Activated B cell treated with CpG ODN at 0.5 μM for 24 hours (primary cell): ENCODE data around the gene ONECUT3. TPM values are rescaled to one million over a fixed set of nuclear protein-coding genes. Genes with fewer than 3 reads are reported as not detected.

Source experiments
- ATAC-seq: fragments of 200-7000 bp; cut with Tn5 transposase; one replicate; pipeline ENCODE4 v1.10.0; 2021; ENCODE audit warnings: low read depth, mild to moderate bottlenecking, moderate library complexity
- CTCF ChIA-PET: fragments of 350-600 bp; sonication (Branson Sonifier 250); formaldehyde crosslinking; loops from one replicate; lab custom pipeline; 2021; ENCODE audit warnings: antibody characterized with exemption; lab: Charles Lee
- POLR2A ChIA-PET: fragments of 350-600 bp; sonication (Branson Sonifier 250); formaldehyde crosslinking; loops from one replicate; lab custom pipeline; 2021; ENCODE audit warnings: antibody characterized with exemption; lab: Charles Lee
- DNase-seq: peaks from one replicate; pipeline ENCODE4 v3.0.0; 2022
- H3K27ac Mint-ChIP-seq: one replicate; pipeline ENCODE4 v1.8.0; 2020; ENCODE audit warnings: mixed read lengths
- H3K27me3 Mint-ChIP-seq: one replicate; pipeline ENCODE4 v1.8.0; 2021; ENCODE audit warnings: mixed read lengths
- H3K36me3 Mint-ChIP-seq: one replicate; pipeline ENCODE4 v1.8.0; 2021; ENCODE audit warnings: low read depth, mixed read lengths
- H3K4me1 Mint-ChIP-seq: one replicate; pipeline ENCODE4 v1.8.0; 2021; ENCODE audit warnings: mixed read lengths
- H3K4me3 Mint-ChIP-seq: one replicate; pipeline ENCODE4 v1.8.0; 2020; ENCODE audit warnings: mild to moderate bottlenecking, mixed read lengths
- H3K9me3 Mint-ChIP-seq: one replicate; pipeline ENCODE4 v1.8.0; 2020; ENCODE audit warnings: mixed read lengths
- intact Hi-C: fragments of 100-400 bp; cut with micrococcal nuclease; formaldehyde crosslinking; loops from one replicate; pipeline ENCODE4 v1.15.1; 2024
- total RNA-seq: library from RNA; stranded (reverse); gene quantifications from 2 replicates; pipeline ENCODE4 v1.2.3, GENCODE V29; 2022
- TF ChIP-seq, protein P1 (sequence below): fragments of 200-600 bp; IDR thresholded peaks from one replicate; pipeline ENCODE4 v1.8.0; 2022; ENCODE audit warnings: antibody characterized with exemption, mild to moderate bottlenecking

The ONECUT3 gene
- total RNA-seq, 1 donor from 2014 or later, result not detected

DNA sequence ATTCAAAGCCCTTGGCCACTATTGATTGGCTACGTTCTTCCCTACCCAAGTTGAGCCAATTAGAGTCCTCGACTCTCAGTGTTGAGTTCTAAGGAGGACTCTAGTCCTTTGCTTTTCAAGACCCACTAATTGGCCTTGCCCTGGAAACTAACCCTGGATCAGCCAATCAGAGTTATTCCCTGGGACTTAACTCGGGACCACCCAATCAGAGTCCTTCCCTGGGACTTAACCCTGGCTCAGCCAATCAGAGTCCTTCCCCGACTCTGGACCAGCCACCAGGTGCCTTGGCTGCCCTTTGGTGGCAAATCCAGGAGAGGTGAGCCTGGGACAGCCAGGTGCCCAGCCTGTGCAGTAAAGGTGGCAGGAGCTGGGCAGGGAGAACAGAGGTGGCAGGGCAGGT, 30.0 kb downstream of the ONECUT3 start:
- DNase-seq (no peak), ATAC-seq (no peak)
- Mint-ChIP-seq H3K36me3 (no peaks in the 10 kb centered on the region), H3K27ac (no peak overlapping the region), H3K4me3 (no peak overlapping the region), H3K9me3 (peaks cover 2% of the 10 kb centered on the region), H3K27me3 (peaks cover 44% of the 10 kb centered on the region), H3K4me1 (peaks cover 7% of the 10 kb centered on the region)
- intact Hi-C loops, result no loop called here
- TF ChIP-seq, protein P1, sequence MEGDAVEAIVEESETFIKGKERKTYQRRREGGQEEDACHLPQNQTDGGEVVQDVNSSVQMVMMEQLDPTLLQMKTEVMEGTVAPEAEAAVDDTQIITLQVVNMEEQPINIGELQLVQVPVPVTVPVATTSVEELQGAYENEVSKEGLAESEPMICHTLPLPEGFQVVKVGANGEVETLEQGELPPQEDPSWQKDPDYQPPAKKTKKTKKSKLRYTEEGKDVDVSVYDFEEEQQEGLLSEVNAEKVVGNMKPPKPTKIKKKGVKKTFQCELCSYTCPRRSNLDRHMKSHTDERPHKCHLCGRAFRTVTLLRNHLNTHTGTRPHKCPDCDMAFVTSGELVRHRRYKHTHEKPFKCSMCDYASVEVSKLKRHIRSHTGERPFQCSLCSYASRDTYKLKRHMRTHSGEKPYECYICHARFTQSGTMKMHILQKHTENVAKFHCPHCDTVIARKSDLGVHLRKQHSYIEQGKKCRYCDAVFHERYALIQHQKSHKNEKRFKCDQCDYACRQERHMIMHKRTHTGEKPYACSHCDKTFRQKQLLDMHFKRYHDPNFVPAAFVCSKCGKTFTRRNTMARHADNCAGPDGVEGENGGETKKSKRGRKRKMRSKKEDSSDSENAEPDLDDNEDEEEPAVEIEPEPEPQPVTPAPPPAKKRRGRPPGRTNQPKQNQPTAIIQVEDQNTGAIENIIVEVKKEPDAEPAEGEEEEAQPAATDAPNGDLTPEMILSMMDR, result no peak
- POLR2A ChIA-PET, result no interaction called here
- CTCF ChIA-PET, result no interaction called here

DNA sequence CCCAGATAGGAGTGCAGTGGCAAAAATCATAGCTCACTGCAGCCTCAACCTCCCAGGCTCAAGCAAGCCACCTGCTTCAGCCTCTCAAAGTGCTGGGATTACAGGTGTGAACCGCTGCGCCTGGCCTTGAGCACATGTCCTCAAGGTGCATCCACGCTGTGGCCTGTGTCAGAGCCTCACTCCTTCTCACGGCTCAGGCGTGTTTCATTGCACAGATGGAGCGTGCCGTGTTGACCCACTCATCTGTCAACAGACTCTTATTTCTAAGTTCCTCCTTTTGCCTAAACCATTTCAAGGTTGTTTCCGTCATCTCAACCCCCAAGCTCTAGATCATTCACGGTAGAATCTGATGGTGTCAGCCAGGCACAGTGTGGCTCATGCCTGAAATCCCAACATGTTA, 30.6 kb downstream of the ONECUT3 start:
- ATAC-seq, result peak; percentile 34

DNA sequence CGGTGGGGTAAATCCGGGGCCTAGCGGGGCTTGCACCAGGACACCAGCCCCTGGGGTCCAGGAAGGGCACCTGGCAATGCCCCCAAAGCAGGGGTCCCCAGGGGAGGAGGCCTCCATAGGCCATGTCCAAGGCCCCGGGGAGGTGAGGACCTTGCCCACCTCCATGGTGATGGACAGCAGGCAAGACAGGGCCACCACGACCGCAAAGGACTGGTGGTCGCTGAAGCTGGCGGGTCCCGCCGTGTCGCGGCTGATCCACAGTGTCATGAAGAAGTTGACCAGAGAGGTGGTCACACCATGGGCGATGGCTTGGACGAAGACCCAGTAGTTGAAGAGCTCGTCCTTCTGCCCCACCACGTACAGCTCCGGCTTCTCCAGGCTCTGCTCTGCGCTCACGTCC, 32.0 kb downstream of the ONECUT3 start:
- H3K4me3 Mint-ChIP-seq, result no peak overlapping the region

More for the DNA sequence above, 30.6 kb downstream of the ONECUT3 start:
- H3K27me3 Mint-ChIP-seq, result peaks cover 43% of the 10 kb centered on the region
- intact Hi-C loops, result no loop called here
- no peak overlapping the region for H3K4me3 Mint-ChIP-seq
- POLR2A ChIA-PET, result no interaction called here
- CTCF ChIA-PET, result no interaction called here
- peaks cover 2% of the 10 kb centered on the region for H3K9me3 Mint-ChIP-seq
- H3K36me3 Mint-ChIP-seq, result no peaks in the 10 kb centered on the region
- TF ChIP-seq, protein P1, result no peak
- DNase-seq, result no peak
- H3K4me1 Mint-ChIP-seq, result peaks cover 7% of the 10 kb centered on the region
- H3K27ac Mint-ChIP-seq, result no peak overlapping the region

DNA sequence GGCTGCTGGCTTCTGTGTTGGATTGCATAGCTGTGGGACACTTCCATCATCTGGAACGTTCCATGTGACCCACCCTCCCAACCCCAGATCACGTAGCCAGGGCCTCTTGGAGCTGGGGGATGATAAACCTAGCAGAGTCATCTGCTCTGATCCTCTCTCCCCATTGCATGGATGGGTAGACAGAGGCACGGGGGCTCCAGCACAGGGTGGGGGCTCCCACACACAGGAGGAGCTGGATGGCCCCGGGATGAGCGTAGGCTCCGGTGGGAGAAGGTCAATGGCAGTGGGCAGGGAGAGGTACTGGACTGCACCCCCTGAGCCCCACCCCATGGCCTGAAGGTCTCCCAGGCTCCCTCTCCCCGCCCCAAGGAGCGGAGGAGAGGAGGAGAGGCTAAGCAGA, 33.4 kb downstream of the ONECUT3 start:
- peaks cover 26% of the 10 kb centered on the region for H3K27me3 Mint-ChIP-seq
- no peaks in the 10 kb centered on the region for H3K36me3 Mint-ChIP-seq
- intact Hi-C loops, result no loop called here
- TF ChIP-seq, protein P1, result no peak
- no peak for DNase-seq
- no peak for ATAC-seq
- H3K4me3 Mint-ChIP-seq, result no peak overlapping the region
- POLR2A ChIA-PET, result no interaction called here
- no peaks in the 10 kb centered on the region for H3K9me3 Mint-ChIP-seq
- CTCF ChIA-PET, result no interaction called here
- H3K4me1 Mint-ChIP-seq, result peaks cover 5% of the 10 kb centered on the region
- no peak overlapping the region for H3K27ac Mint-ChIP-seq

More for the DNA sequence above, 32.0 kb downstream of the ONECUT3 start:
- Mint-ChIP-seq H3K27ac (no peak overlapping the region), H3K36me3 (no peaks in the 10 kb centered on the region), H3K9me3 (peaks cover 2% of the 10 kb centered on the region), H3K27me3 (peaks cover 31% of the 10 kb centered on the region), H3K4me1 (peaks cover 5% of the 10 kb centered on the region)
- ChIA-PET POLR2A (interaction anchor here (0.6 kb wide), 1 partner anchor 181 kb away, joined by 9 read pairs; no protein-coding TSS in a partner anchor), CTCF (no interaction called here)
- no peak for DNase-seq
- TF ChIP-seq, protein P1, result no peak
- intact Hi-C loops, result no loop called here
- no peak for ATAC-seq

DNA sequence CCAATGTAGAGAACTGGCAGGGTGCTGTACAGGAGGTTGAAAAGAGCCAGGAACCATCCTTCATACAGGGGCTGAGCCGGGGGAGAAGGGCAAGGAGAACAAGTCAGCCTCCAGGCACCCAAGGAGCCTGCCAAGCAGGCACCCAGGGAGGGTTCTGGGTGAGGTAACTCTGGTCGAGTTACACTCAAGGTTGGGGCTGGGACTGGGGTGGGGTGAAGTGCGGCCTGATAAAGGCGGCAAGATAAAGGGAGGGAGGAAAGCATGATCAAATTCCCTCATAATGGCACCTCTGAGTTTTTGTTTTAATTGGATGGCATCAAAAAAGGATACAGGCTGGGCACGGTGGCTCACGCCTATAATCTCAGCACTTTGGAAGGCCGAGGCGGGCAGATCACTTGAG, 33.8 kb downstream of the ONECUT3 start:
- Mint-ChIP-seq H3K36me3 (no peaks in the 10 kb centered on the region), H3K4me3 (no peak overlapping the region), H3K4me1 (peaks cover 5% of the 10 kb centered on the region), H3K27me3 (peaks cover 25% of the 10 kb centered on the region), H3K9me3 (no peaks in the 10 kb centered on the region), H3K27ac (no peak overlapping the region)
- no peak for ATAC-seq
- intact Hi-C loops, result no loop called here
- TF ChIP-seq, protein P1, result no peak
- ChIA-PET POLR2A (no interaction called here), CTCF (no interaction called here)
- DNase-seq, result no peak
